ENCODE measurements around the gene PROM1.

GRCh38 chr4:16009153-16009552 lies 74.7 kb downstream of the PROM1 start:
- TF ChIP-seq CTCF (IDR thresholded peaks at IDR 0.05; ENCODE audit: borderline replicate concordance, extremely low read depth, low read length, poor library complexity, severe bottlenecking) (no peak), EZH2 (IDR thresholded peaks at IDR 0.05; ENCODE audit: borderline replicate concordance, low read depth, low read length, severe bottlenecking) (no peak)

Data from DND-41 (cell line).